Esophagus squamous epithelium (tissue), 4 donors: Measurements from ENCODE around the gene ZNF502.

ENCODE experiments used
- CTCF ChIP-seq, 6 experiments: fragments of 450-650 bp in 4 of 6; fragments of 200-600 bp in 2 of 6; sonication (generic) in 2 of 6; IDR thresholded peaks; one replicate each; pipeline ENCODE4 v1.5.1; 2016 to 2019; ENCODE audit warnings: antibody characterized with exemption in 6 of 6, mild to moderate bottlenecking in 4 of 6, moderate library complexity in 4 of 6
- POLR2A ChIP-seq, 4 donors: fragments of 450-650 bp; IDR thresholded peaks; one replicate each; pipeline ENCODE4 v1.6.1; 2017; ENCODE audit warnings: antibody characterized with exemption in 4 of 4, mild to moderate bottlenecking in 4 of 4, moderate library complexity in 3 of 4

GRCh38 chr3:44771424-44772098, 59.1 kb downstream of the ZNF502 start:
- TF ChIP-seq CTCF (IDR thresholded peaks at IDR 0.05) (no peak), POLR2A (IDR thresholded peaks at IDR 0.05) (no peak)
